Endothelial cell of umbilical vein (primary cell): ENCODE data around the gene VPS11. TPM values are rescaled to one million over a fixed set of nuclear protein-coding genes. Genes with fewer than 3 reads are reported as not detected.

Source experiments
- BruUV-seq: library from RNA; stranded (reverse); fragments of 400-500 nt; replicated peaks from 2 replicates; lab custom pipeline; 2021; lab: Mats Ljungman, UMichigan
- CTCF ChIA-PET: fragments of 300-600, 350-600 bp; sonication (Branson Sonifier 250); formaldehyde crosslinking; loops from one replicate; lab custom pipeline; 2021; ENCODE audit warnings: antibody characterized with exemption, inconsistent platforms; lab: Charles Lee
- POLR2A ChIA-PET: fragments of 300-600, 350-600 bp; sonication (Branson Sonifier 250); formaldehyde crosslinking; loops from one replicate; lab custom pipeline; 2021; ENCODE audit warnings: antibody characterized with exemption, inconsistent platforms; lab: Charles Lee
- DNase-seq: peaks from one replicate; pipeline ENCODE4 v3.0.0-alpha.2; 2011; ENCODE audit warnings: low read depth, low spot score
- FAIRE-seq: peaks from 2 replicates; lab custom pipeline; 2011; peaks lifted over from hg19 to GRCh38; lab: Jason Lieb, UNC
- H2AFZ ChIP-seq: 2 replicates; pipeline ENCODE4 v1.6.0; 2012; ENCODE audit warnings: low read depth, low read length, control low read depth, inconsistent platforms
- H3K27ac ChIP-seq: 2 replicates; pipeline ENCODE4 v1.5.1; 2011; ENCODE audit warnings: low read depth, mild to moderate bottlenecking, control low read depth, low read length, moderate library complexity; ENCODE audit not compliant: insufficient read depth
- H3K27me3 ChIP-seq, 2 experiments: 2 replicates each; pipeline versions ENCODE4 v1.6.0 to v1.6.1; 2011; ENCODE audit warnings: low read length in 2 of 2, mixed read lengths in 1 of 2; ENCODE audit not compliant: control insufficient read depth in 2 of 2, insufficient read depth in 2 of 2
- H3K36me3 ChIP-seq, 2 experiments: 2 replicates in 1 of 2; 3 replicates in 1 of 2; pipeline ENCODE4 v1.5.1; 2011; ENCODE audit warnings: low read length in 2 of 2, mild to moderate bottlenecking in 1 of 2, moderate library complexity in 1 of 2; ENCODE audit not compliant: control insufficient read depth in 2 of 2, insufficient read depth in 2 of 2; ENCODE audit errors: extremely low read depth in 1 of 2
- H3K4me1 ChIP-seq: 3 replicates; pipeline ENCODE4 v1.5.1; 2011; ENCODE audit warnings: mild to moderate bottlenecking, low read length; ENCODE audit not compliant: control insufficient read depth, insufficient read depth; ENCODE audit errors: extremely low read depth
- H3K4me2 ChIP-seq: 2 replicates; pipeline ENCODE4 v1.6.1; 2011; ENCODE audit warnings: low read length, control low read depth, mixed read lengths; ENCODE audit not compliant: insufficient read depth
- H3K4me3 ChIP-seq, 3 experiments: fragments of 200-600 bp in 1 of 3; sonication (generic), shearing (Covaris generic) in 1 of 3; replicated peaks in 1 of 3; 2 replicates each; pipeline ENCODE4 v1.5.1; 2011 to 2016; ENCODE audit warnings: control low read depth in 3 of 3, low read length in 3 of 3, mild to moderate bottlenecking in 2 of 3, inconsistent platforms in 1 of 3, low read depth in 1 of 3, moderate library complexity in 1 of 3; ENCODE audit not compliant: insufficient read depth in 1 of 3
- H3K79me2 ChIP-seq: 2 replicates; pipeline ENCODE4 v1.6.0; 2012; ENCODE audit warnings: low read length, inconsistent platforms; ENCODE audit not compliant: control insufficient read depth, insufficient read depth
- H3K9ac ChIP-seq: replicated peaks from 2 replicates; pipeline ENCODE3; 2011; ENCODE audit warnings: low read length, control low read depth; ENCODE audit not compliant: insufficient read depth; ENCODE audit errors: extremely low read depth
- H3K9me1 ChIP-seq: replicated peaks from 3 replicates; pipeline ENCODE4 v1.6.0; 2011; ENCODE audit warnings: mild to moderate bottlenecking, low read length; ENCODE audit not compliant: control insufficient read depth, insufficient read depth; ENCODE audit errors: extremely low read depth
- H3K9me3 ChIP-seq: replicated peaks from 2 replicates; pipeline ENCODE4 v1.5.1; 2012; ENCODE audit warnings: low read length, inconsistent platforms; ENCODE audit not compliant: control insufficient read depth, insufficient read depth
- H4K20me1 ChIP-seq: replicated peaks from 2 replicates; pipeline ENCODE3; 2011; ENCODE audit warnings: mild to moderate bottlenecking, low read length; ENCODE audit not compliant: control insufficient read depth, insufficient read depth; ENCODE audit errors: extremely low read depth
- EZH2 ChIP-seq: IDR thresholded peaks from 2 replicates; pipeline ENCODE4 v1.6.1; 2012; ENCODE audit warnings: borderline replicate concordance, low read depth, mild to moderate bottlenecking, moderate library complexity, low read length, inconsistent platforms; ENCODE audit not compliant: severe bottlenecking
- FOS ChIP-seq: IDR thresholded peaks from 2 replicates; pipeline ENCODE4 v1.6.1; 2011; ENCODE audit warnings: mild to moderate bottlenecking, low read length, moderate library complexity, borderline replicate concordance; ENCODE audit not compliant: insufficient read depth
- GATA2 ChIP-seq: IDR thresholded peaks from 2 replicates; pipeline ENCODE4 v1.7.0; 2011; ENCODE audit warnings: low read depth, mild to moderate bottlenecking, moderate library complexity, mixed read lengths, low read length; ENCODE audit not compliant: insufficient read length, insufficient read depth
- JUN ChIP-seq: IDR thresholded peaks from 2 replicates; pipeline ENCODE4 v1.6.1; 2011; ENCODE audit warnings: borderline replicate concordance, low read depth; ENCODE audit not compliant: insufficient read length, insufficient read depth
- MYC ChIP-seq: IDR thresholded peaks from one replicate; pipeline ENCODE4 v1.6.1; 2011; ENCODE audit warnings: mild to moderate bottlenecking, low read depth, low read length
- POLR2A ChIP-seq: IDR thresholded peaks from 2 replicates; pipeline ENCODE4 v1.6.1; 2012; ENCODE audit warnings: low read depth, mild to moderate bottlenecking, control low read depth, low read length
- POLR2AphosphoS5 ChIP-seq: IDR thresholded peaks from 2 replicates; pipeline ENCODE4 v1.6.1; 2012; ENCODE audit warnings: low read depth, mild to moderate bottlenecking, control low read depth, low read length, moderate library complexity; ENCODE audit not compliant: insufficient read depth
- dilution Hi-C: fragments of 300-500 bp; cut with MboI; formaldehyde crosslinking; loops from one replicate; pipeline ENCODE4 v1.15.0; 2019; ENCODE audit warnings: low sequenced_read_pairs; ENCODE audit not compliant: extremely low pct_ligation_motif_present
- intact Hi-C: fragments of 100-400 bp; cut with micrococcal nuclease; formaldehyde crosslinking; loops from one replicate; pipeline ENCODE4 v1.10.0; 2022
- polyA plus RNA-seq, 4 experiments: library from polyadenylated mRNA; depleted of rRNA in 3 of 4; stranded (reverse) in 3 of 4; unstranded in 1 of 4; fragments of >200 nt; gene quantifications; 2 replicates each; pipeline versions ENCODE4 v1.2.1 to v1.2.3, GENCODE V29; 2011 to 2012; ENCODE audit warnings: missing spikeins in 1 of 4
- total RNA-seq: library from RNA; stranded (reverse); gene quantifications from 2 replicates; pipeline ENCODE4 v1.2.3, GENCODE V29; 2021
- TF ChIP-seq, protein P1 (sequence below): IDR thresholded peaks from 2 replicates; pipeline ENCODE4 v1.6.1; 2011; ENCODE audit not compliant: insufficient read depth, insufficient read length
- TF ChIP-seq, protein P2 (sequence below), 2 donors: IDR thresholded peaks; 1 replicate in 1 of 2; 2 replicates in 1 of 2; pipeline ENCODE4 v1.5.1; 2011; ENCODE audit warnings: low read length in 2 of 2, mild to moderate bottlenecking in 2 of 2, moderate library complexity in 2 of 2, control low read depth in 1 of 2, inconsistent platforms in 1 of 2, low read depth in 1 of 2; ENCODE audit not compliant: insufficient read depth in 1 of 2; ENCODE audit errors: extremely low read depth in 1 of 2

VPS11 gene
- total and polyA plus RNA-seq, 2 donors (not counting 3 experiments of a cell fraction or from before 2014, with no cell fraction given) = 26.4 to 31.0 TPM

DNA sequence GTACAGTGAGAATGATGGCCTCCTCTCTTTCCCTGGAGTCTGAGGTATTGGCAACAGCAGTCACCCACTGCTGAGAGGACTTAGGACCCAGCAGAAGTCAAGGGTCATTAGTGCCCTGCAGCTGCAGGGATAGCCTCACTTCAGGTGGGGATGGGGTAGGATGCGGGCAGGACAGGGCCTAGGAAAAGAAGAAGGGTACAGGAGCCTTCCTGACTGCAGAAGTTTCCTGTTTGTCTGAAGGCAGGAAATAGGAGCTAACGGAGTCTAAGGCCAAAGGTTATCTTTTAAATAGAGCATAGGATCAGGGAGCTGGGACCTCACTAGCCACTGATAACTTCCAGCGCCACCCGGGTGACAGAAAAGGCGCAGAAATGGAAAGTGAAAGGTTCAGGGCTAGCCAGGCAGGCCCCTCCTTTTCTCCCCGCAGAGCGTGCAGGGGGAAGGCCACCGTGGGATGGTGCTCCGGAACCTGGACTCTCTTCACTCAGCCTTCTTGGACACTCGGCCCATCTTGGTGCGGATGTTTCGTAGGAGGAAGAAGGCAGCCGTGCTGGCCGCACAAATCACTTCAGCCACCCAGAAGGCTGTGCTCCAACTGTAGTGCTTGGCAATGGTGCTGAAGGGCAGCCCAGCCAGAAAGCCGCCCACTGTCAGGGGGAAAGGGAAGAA lies 43.1 kb upstream of the VPS11 start:
- H3K36me3 ChIP-seq = peaks cover 6 to 19% of the 10 kb centered on the region in 2 experiments
- H4K20me1 ChIP-seq = no peaks in the 10 kb centered on the region
- H3K4me1 ChIP-seq = peaks cover 19% of the 10 kb centered on the region
- no peak overlapping the region for H2AFZ ChIP-seq
- no peaks in the 10 kb centered on the region for H3K27me3 ChIP-seq
- no peak overlapping the region for H3K4me2 ChIP-seq
- no peak overlapping the region for H3K4me3 ChIP-seq
- DNase-seq (no peak), FAIRE-seq (no peak)
- no peaks in the 10 kb centered on the region for H3K9me3 ChIP-seq
- intact Hi-C loops (no loop called here), dilution Hi-C loops (no loop called here)
- H3K9me1 ChIP-seq = no peaks in the 10 kb centered on the region
- H3K27ac ChIP-seq = no peak overlapping the region
- TF ChIP-seq POLR2A (no peak), JUN (no peak), FOS (no peak), POLR2AphosphoS5 (no peak), MYC (no peak), GATA2 (no peak), EZH2 (no peak)
- TF ChIP-seq, protein P1, sequence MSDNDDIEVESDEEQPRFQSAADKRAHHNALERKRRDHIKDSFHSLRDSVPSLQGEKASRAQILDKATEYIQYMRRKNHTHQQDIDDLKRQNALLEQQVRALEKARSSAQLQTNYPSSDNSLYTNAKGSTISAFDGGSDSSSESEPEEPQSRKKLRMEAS = no peak
- TF ChIP-seq, protein P2, sequence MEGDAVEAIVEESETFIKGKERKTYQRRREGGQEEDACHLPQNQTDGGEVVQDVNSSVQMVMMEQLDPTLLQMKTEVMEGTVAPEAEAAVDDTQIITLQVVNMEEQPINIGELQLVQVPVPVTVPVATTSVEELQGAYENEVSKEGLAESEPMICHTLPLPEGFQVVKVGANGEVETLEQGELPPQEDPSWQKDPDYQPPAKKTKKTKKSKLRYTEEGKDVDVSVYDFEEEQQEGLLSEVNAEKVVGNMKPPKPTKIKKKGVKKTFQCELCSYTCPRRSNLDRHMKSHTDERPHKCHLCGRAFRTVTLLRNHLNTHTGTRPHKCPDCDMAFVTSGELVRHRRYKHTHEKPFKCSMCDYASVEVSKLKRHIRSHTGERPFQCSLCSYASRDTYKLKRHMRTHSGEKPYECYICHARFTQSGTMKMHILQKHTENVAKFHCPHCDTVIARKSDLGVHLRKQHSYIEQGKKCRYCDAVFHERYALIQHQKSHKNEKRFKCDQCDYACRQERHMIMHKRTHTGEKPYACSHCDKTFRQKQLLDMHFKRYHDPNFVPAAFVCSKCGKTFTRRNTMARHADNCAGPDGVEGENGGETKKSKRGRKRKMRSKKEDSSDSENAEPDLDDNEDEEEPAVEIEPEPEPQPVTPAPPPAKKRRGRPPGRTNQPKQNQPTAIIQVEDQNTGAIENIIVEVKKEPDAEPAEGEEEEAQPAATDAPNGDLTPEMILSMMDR (IDR thresholded peaks at IDR 0.05; ENCODE audit: extremely low read depth in 1 of 2, insufficient read depth in 1 of 2, low read depth in 1 of 2, low read length in 2 of 2) = no peak
- ChIA-PET CTCF (interaction anchor here (1.0 to 1.1 kb wide), 2 partner anchors 27 to 314 kb away, joined by 3 read pairs; no protein-coding TSS in a partner anchor), POLR2A (no interaction called here)
- H3K79me2 ChIP-seq = peaks cover 10% of the 10 kb centered on the region
- H3K9ac ChIP-seq = no peak overlapping the region
- BruUV-seq = no TSS peak
